ENCODE measurements around the gene CCDC51. TPM values are rescaled to one million over a fixed set of nuclear protein-coding genes. Genes with fewer than 3 reads are reported as not detected.

Gene CCDC51
- total and polyA plus RNA-seq, 2 of the 13 experiments (the other 11 are each of a cell fraction or from before 2014, with no cell fraction given): 18.1 to 29.4 TPM

GRCh38 chr3:48435774-48436476 lies 4.0 kb downstream of the CCDC51 start (continued):
- TF ChIP-seq, protein P1, sequence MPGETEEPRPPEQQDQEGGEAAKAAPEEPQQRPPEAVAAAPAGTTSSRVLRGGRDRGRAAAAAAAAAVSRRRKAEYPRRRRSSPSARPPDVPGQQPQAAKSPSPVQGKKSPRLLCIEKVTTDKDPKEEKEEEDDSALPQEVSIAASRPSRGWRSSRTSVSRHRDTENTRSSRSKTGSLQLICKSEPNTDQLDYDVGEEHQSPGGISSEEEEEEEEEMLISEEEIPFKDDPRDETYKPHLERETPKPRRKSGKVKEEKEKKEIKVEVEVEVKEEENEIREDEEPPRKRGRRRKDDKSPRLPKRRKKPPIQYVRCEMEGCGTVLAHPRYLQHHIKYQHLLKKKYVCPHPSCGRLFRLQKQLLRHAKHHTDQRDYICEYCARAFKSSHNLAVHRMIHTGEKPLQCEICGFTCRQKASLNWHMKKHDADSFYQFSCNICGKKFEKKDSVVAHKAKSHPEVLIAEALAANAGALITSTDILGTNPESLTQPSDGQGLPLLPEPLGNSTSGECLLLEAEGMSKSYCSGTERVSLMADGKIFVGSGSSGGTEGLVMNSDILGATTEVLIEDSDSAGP (CRISPR knock-in tag; IDR thresholded peaks at IDR 0.05; ENCODE audit: borderline replicate concordance): no peak
- TF ChIP-seq ZNF572 (CRISPR knock-in tag; IDR thresholded peaks at IDR 0.05): peak; percentile 57; the same call in 1 of the 2 replicates
- TF ChIP-seq NFE2L1 (CRISPR knock-in tag; IDR thresholded peaks at IDR 0.05; ENCODE audit: borderline replicate concordance): no peak
- no peak for TF ChIP-seq ZNF629 (CRISPR knock-in tag; conservative IDR thresholded peaks at IDR 0.05)
- TF ChIP-seq MYC (CRISPR knock-in tag; IDR thresholded peaks at IDR 0.05; ENCODE audit: borderline replicate concordance): no peak; the same call in 1 of the 2 replicates
- peak; percentile 40; the same call in 1 of the 2 replicates for TF ChIP-seq ZNF263 (CRISPR knock-in tag; IDR thresholded peaks at IDR 0.05)
- TF ChIP-seq ZNF30 (CRISPR knock-in tag; IDR thresholded peaks at IDR 0.05): no peak
- no peak for TF ChIP-seq TCF7 (IDR thresholded peaks at IDR 0.05; ENCODE audit: low read depth)
- TF ChIP-seq MTF1 (CRISPR knock-in tag; IDR thresholded peaks at IDR 0.05): no peak
- TF ChIP-seq ZBTB39 (CRISPR knock-in tag; IDR thresholded peaks at IDR 0.05): no peak
- TF ChIP-seq GABPA (IDR thresholded peaks at IDR 0.05; ENCODE audit: low read depth, low read length): no peak
- no peak for TF ChIP-seq GABPA (CRISPR knock-in tag; IDR thresholded peaks at IDR 0.05; ENCODE audit: low read depth)
- TF ChIP-seq ZFP1 (CRISPR knock-in tag; IDR thresholded peaks at IDR 0.05): 0 out of 2 replicates have a peak, but pooled peaks have one; percentile 54
- no peak for TF ChIP-seq NCOR1 (IDR thresholded peaks at IDR 0.05; ENCODE audit: borderline replicate concordance, low read length)

All from HepG2 (cell line).